ENCODE data around the gene CALR3.

Gene CALR3

GRCh38 chr19:16435999-16436650 is 59.8 kb downstream of the CALR3 start:
- in situ Hi-C loops (cut with MboI; ENCODE audit: low sequenced_read_pairs): no loop called here

GRCh38 chr19:16435238-16435917 is 60.6 kb downstream of the CALR3 start:
- in situ Hi-C loops (cut with MboI; ENCODE audit: low sequenced_read_pairs): no loop called here

DNA sequence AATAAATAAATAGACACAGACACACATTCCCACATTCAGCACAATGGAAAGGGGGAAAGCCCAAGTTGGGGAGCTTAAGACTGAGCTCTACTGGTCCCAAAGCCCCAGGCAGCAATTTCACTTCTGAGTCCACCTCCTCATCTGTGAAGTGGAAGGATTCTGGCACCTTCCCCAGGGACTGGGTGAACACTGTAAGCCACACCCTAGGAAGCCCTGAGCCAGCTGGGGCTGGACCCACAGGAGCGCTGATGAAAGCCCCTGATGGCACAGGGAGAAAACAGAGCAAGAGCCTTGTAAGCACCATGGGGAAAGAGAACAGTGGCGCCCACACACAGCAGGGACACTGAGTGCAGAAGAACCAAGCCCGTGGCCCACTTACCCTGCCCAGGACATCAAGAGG is 62.0 kb downstream of the CALR3 start:
- in situ Hi-C loops (cut with MboI; ENCODE audit: low sequenced_read_pairs): no loop called here

DNA sequence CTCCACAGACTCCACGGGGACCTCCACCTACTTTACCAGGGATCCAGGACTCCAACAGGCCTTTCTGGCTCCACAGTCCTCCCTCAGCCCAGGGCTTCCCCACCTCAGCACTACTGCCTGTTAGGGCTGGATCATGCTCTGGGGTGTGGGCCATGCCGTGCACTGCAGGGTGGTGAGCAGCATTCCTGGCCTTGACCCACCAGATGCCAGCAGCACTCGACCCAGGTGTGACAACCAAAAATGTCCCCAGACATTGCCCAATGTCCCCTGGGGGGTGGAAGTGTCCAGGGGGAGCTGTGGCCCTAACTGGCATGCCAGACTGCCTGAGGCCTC is 66.2 kb downstream of the CALR3 start:
- in situ Hi-C loops (cut with MboI; ENCODE audit: low sequenced_read_pairs): no loop called here

- in situ Hi-C loops (cut with MboI; ENCODE audit: low sequenced_read_pairs): no loop called here
Observed at GRCh38 chr19:16429066-16429758, 66.8 kb downstream of the CALR3 start.
